ELF-1 (cell line): ENCODE measurements around the gene AP2A2.

Experiments used
- DNase-seq: peaks from one replicate; pipeline ENCODE4 v3.0.0-alpha.2; 2016; ENCODE audit warnings: low read depth, low spot score

Gene AP2A2

GRCh38 chr11:1029051-1029450 lies 103.4 kb downstream of the AP2A2 start:
- no peak for DNase-seq

- no peak for DNase-seq
These were observed 104.0 kb downstream of the AP2A2 start for GRCh38 chr11:1029654-1030053.

GRCh38 chr11:1030086-1030485 lies 104.4 kb downstream of the AP2A2 start:
- DNase-seq, result no peak

GRCh38 chr11:1030556-1030955 lies 104.9 kb downstream of the AP2A2 start:
- DNase-seq, result no peak

- DNase-seq, result no peak
These were observed 105.6 kb downstream of the AP2A2 start for GRCh38 chr11:1031121-1031899.

- no peak for DNase-seq
These were observed 106.7 kb downstream of the AP2A2 start for GRCh38 chr11:1032310-1032891.

GRCh38 chr11:1033016-1033798 lies 107.5 kb downstream of the AP2A2 start:
- no peak for DNase-seq

- no peak for DNase-seq
These were observed 108.3 kb downstream of the AP2A2 start for GRCh38 chr11:1034001-1034400.

- DNase-seq, result no peak
These were observed 109.0 kb downstream of the AP2A2 start for GRCh38 chr11:1034456-1035295.

- no peak for DNase-seq
These were observed 110.1 kb downstream of the AP2A2 start for GRCh38 chr11:1035577-1036283.

GRCh38 chr11:1036303-1036923 lies 110.7 kb downstream of the AP2A2 start, which contains the start of gene MUC6:
Gene MUC6 (minus strand): TSS chr11:1036718. CDS start chr11:1036655, 63 bp downstream.
- DNase-seq, result no peak

GRCh38 chr11:1036931-1037330 lies 111.3 kb downstream of the AP2A2 start:
- DNase-seq, result no peak

- DNase-seq, result no peak
These were observed 111.9 kb downstream of the AP2A2 start for GRCh38 chr11:1037506-1038055.

- no peak for DNase-seq
These were observed 112.7 kb downstream of the AP2A2 start for GRCh38 chr11:1038361-1038760.

GRCh38 chr11:1038921-1039320 lies 113.3 kb downstream of the AP2A2 start:
- no peak for DNase-seq

GRCh38 chr11:1039481-1040427 lies 114.1 kb downstream of the AP2A2 start:
- DNase-seq, result no peak

GRCh38 chr11:1040428-1041148 lies 114.9 kb downstream of the AP2A2 start:
- DNase-seq, result no peak

GRCh38 chr11:1041149-1041467 lies 115.4 kb downstream of the AP2A2 start:
- no peak for DNase-seq

- DNase-seq, result no peak
These were observed 115.8 kb downstream of the AP2A2 start for GRCh38 chr11:1041471-1041870.
